Measurements from ENCODE around the gene MGP.

DNA sequence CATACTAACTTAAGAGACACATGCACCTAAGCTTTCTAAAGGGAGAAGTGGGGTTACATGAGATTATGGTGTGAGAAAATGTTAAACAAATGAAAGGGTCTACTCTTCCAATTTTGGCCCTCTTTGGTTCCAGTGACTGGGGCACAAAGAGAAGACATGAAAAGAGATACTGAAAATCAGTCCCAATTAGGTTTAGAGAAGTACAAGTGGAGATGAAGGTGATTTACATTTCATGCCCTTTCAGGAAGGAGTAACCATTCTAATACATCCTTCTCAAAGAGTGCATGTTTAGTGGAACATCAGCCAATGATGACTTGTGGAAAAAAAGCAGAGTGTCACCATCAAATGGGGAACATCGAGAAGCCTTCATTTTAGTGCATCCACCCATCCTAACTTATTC lies 14.4 kb downstream of the MGP start:
- TF ChIP-seq POLR2A (IDR thresholded peaks at IDR 0.05), result no peak
- TF ChIP-seq, protein P1, sequence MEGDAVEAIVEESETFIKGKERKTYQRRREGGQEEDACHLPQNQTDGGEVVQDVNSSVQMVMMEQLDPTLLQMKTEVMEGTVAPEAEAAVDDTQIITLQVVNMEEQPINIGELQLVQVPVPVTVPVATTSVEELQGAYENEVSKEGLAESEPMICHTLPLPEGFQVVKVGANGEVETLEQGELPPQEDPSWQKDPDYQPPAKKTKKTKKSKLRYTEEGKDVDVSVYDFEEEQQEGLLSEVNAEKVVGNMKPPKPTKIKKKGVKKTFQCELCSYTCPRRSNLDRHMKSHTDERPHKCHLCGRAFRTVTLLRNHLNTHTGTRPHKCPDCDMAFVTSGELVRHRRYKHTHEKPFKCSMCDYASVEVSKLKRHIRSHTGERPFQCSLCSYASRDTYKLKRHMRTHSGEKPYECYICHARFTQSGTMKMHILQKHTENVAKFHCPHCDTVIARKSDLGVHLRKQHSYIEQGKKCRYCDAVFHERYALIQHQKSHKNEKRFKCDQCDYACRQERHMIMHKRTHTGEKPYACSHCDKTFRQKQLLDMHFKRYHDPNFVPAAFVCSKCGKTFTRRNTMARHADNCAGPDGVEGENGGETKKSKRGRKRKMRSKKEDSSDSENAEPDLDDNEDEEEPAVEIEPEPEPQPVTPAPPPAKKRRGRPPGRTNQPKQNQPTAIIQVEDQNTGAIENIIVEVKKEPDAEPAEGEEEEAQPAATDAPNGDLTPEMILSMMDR (IDR thresholded peaks at IDR 0.05), result no peak
- no peak for TF ChIP-seq EP300 (IDR thresholded peaks at IDR 0.05)
- no peak for TF ChIP-seq POLR2AphosphoS5 (IDR thresholded peaks at IDR 0.05)
